Measurements from ENCODE around the gene DFFA. TPM values are rescaled to one million over a fixed set of nuclear protein-coding genes. Genes with fewer than 3 reads are reported as not detected.

The DFFA gene
- total RNA-seq, 1 experiment from 2014 or later, result 80.2 TPM

GRCh38 chr1:10497109-10497508, 24.8 kb upstream of the DFFA start:
- CTCF ChIA-PET, result no interaction called here
- POLR2A ChIA-PET, result interaction anchor here (0.5 kb wide), 1 partner anchor 11 kb away, joined by 4 read pairs; no protein-coding TSS in a partner anchor
- BruUV-seq (replicated peaks), result no TSS peak

GRCh38 chr1:10495952-10496351, 23.6 kb upstream of the DFFA start:
- Mint-ChIP-seq H3K9me3 (ENCODE audit: unreplicated experiment) (no peaks in the 10 kb centered on the region), H3K36me3 (ENCODE audit: insufficient read depth, unreplicated experiment) (peaks cover 4% of the 10 kb centered on the region), H3K27ac (ENCODE audit: unreplicated experiment) (no peak overlapping the region), H3K27me3 (ENCODE audit: insufficient read depth, unreplicated experiment) (no peaks in the 10 kb centered on the region), H3K4me3 (ENCODE audit: unreplicated experiment) (no peak overlapping the region), H3K4me1 (ENCODE audit: low read depth, unreplicated experiment) (no peaks in the 10 kb centered on the region)
- no TSS peak for BruUV-seq (replicated peaks)
- ChIA-PET POLR2A (no interaction called here), CTCF (interaction anchor here (0.8 kb wide), 1 partner anchor 12 kb away, joined by 3 read pairs; no protein-coding TSS in a partner anchor)
- intact Hi-C loops (cut with micrococcal nuclease; ENCODE audit: unreplicated experiment), result loop anchor here (2.0 kb wide), 1 partner anchor 21 kb away; the partner anchor contains the start of gene PEX14
- no peak overlapping the region for H3K4me3 ChIP-seq (ENCODE audit: low read depth, low read length)
- H3K4me1 ChIP-seq, result 0 out of 2 replicates have a peak, but pooled peaks cover 7% of the 10 kb centered on the region
- no peak for TF ChIP-seq CTCF (IDR thresholded peaks at IDR 0.05; ENCODE audit: insufficient read depth in 1 of 2, low read depth in 1 of 2, low read length in 1 of 2, severe bottlenecking in 1 of 2, unreplicated experiment in 1 of 2)
- no peaks in the 10 kb centered on the region; the same call in 1 of the 2 replicates for H3K36me3 ChIP-seq (ENCODE audit: control insufficient read depth, insufficient read depth, low read length)
- DNase-seq, result no peak
- H3K27me3 ChIP-seq (replicated peaks; ENCODE audit: control insufficient read depth, insufficient read depth, low read length), result no peaks in the 10 kb centered on the region
- H3K9me3 ChIP-seq, result no peaks in the 10 kb centered on the region

More at GRCh38 chr1:10497109-10497508, 24.8 kb upstream of the DFFA start:
- no peaks in the 10 kb centered on the region for H3K4me1 Mint-ChIP-seq (ENCODE audit: low read depth, unreplicated experiment)
- no peak for DNase-seq
- H3K9me3 Mint-ChIP-seq (ENCODE audit: unreplicated experiment), result no peaks in the 10 kb centered on the region
- Histone ChIP-seq H3K4me3 (ENCODE audit: low read depth, low read length) (no peak overlapping the region), H3K27me3 (replicated peaks; ENCODE audit: control insufficient read depth, insufficient read depth, low read length) (no peaks in the 10 kb centered on the region), H3K36me3 (ENCODE audit: control insufficient read depth, insufficient read depth, low read length) (no peaks in the 10 kb centered on the region; the same call in 1 of the 2 replicates), H3K9me3 (no peaks in the 10 kb centered on the region), H3K4me1 (0 out of 2 replicates have a peak, but pooled peaks cover 7% of the 10 kb centered on the region)
- intact Hi-C loops (cut with micrococcal nuclease; ENCODE audit: unreplicated experiment), result no loop called here
- H3K36me3 Mint-ChIP-seq (ENCODE audit: insufficient read depth, unreplicated experiment), result peaks cover 4% of the 10 kb centered on the region
- H3K4me3 Mint-ChIP-seq (ENCODE audit: unreplicated experiment), result no peak overlapping the region
- no peak for TF ChIP-seq CTCF (IDR thresholded peaks at IDR 0.05; ENCODE audit: insufficient read depth in 1 of 2, low read depth in 1 of 2, low read length in 1 of 2, severe bottlenecking in 1 of 2, unreplicated experiment in 1 of 2)
- no peak overlapping the region for H3K27ac Mint-ChIP-seq (ENCODE audit: unreplicated experiment)
- no peaks in the 10 kb centered on the region for H3K27me3 Mint-ChIP-seq (ENCODE audit: insufficient read depth, unreplicated experiment)

- Histone ChIP-seq H3K27me3 (replicated peaks; ENCODE audit: control insufficient read depth, insufficient read depth, low read length) (no peaks in the 10 kb centered on the region), H3K9me3 (no peaks in the 10 kb centered on the region), H3K36me3 (ENCODE audit: control insufficient read depth, insufficient read depth, low read length) (no peaks in the 10 kb centered on the region; the same call in 1 of the 2 replicates), H3K4me1 (0 out of 2 replicates have a peak, but pooled peaks cover 7% of the 10 kb centered on the region), H3K4me3 (ENCODE audit: low read depth, low read length) (no peak overlapping the region)
- Mint-ChIP-seq H3K27ac (ENCODE audit: unreplicated experiment) (peak overlapping the region; percentile 45), H3K36me3 (ENCODE audit: insufficient read depth, unreplicated experiment) (peaks cover 4% of the 10 kb centered on the region), H3K4me3 (ENCODE audit: unreplicated experiment) (peak overlapping the region; percentile 17), H3K4me1 (ENCODE audit: low read depth, unreplicated experiment) (no peaks in the 10 kb centered on the region), H3K9me3 (ENCODE audit: unreplicated experiment) (no peaks in the 10 kb centered on the region), H3K27me3 (ENCODE audit: insufficient read depth, unreplicated experiment) (no peaks in the 10 kb centered on the region)
- ChIA-PET CTCF (interaction anchor here (0.7 to 3.1 kb wide), 5 partner anchors 10 to 65 kb away, joined by 3 to 23 read pairs (median 6); partner anchors contain the start of gene CENPS), POLR2A (no interaction called here)
- no TSS peak for BruUV-seq (replicated peaks)
- DNase-seq, result no peak
- intact Hi-C loops (cut with micrococcal nuclease; ENCODE audit: unreplicated experiment), result loop anchor here (2.0 kb wide), 1 partner anchor 21 kb away; the partner anchor contains the start of gene PEX14
- TF ChIP-seq CTCF (IDR thresholded peaks at IDR 0.05; ENCODE audit: insufficient read depth in 1 of 2, low read depth in 1 of 2, low read length in 1 of 2, severe bottlenecking in 1 of 2, unreplicated experiment in 1 of 2), result no peak
Observed at GRCh38 chr1:10495475-10495817, 23.1 kb upstream of the DFFA start.

All from Caco-2 (cell line).